Measurements from ENCODE around the gene ZNF277.

GRCh38 chr7:112180223-112180622 lies 26.3 kb upstream of the ZNF277 start:
- TF ChIP-seq, protein P1, sequence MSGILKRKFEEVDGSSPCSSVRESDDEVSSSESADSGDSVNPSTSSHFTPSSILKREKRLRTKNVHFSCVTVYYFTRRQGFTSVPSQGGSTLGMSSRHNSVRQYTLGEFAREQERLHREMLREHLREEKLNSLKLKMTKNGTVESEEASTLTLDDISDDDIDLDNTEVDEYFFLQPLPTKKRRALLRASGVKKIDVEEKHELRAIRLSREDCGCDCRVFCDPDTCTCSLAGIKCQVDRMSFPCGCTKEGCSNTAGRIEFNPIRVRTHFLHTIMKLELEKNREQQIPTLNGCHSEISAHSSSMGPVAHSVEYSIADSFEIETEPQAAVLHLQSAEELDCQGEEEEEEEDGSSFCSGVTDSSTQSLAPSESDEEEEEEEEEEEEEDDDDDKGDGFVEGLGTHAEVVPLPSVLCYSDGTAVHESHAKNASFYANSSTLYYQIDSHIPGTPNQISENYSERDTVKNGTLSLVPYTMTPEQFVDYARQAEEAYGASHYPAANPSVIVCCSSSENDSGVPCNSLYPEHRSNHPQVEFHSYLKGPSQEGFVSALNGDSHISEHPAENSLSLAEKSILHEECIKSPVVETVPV (CRISPR knock-in tag; IDR thresholded peaks at IDR 0.05): no peak
- TF ChIP-seq, protein P2, sequence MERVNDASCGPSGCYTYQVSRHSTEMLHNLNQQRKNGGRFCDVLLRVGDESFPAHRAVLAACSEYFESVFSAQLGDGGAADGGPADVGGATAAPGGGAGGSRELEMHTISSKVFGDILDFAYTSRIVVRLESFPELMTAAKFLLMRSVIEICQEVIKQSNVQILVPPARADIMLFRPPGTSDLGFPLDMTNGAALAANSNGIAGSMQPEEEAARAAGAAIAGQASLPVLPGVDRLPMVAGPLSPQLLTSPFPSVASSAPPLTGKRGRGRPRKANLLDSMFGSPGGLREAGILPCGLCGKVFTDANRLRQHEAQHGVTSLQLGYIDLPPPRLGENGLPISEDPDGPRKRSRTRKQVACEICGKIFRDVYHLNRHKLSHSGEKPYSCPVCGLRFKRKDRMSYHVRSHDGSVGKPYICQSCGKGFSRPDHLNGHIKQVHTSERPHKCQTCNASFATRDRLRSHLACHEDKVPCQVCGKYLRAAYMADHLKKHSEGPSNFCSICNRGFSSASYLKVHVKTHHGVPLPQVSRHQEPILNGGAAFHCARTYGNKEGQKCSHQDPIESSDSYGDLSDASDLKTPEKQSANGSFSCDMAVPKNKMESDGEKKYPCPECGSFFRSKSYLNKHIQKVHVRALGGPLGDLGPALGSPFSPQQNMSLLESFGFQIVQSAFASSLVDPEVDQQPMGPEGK (CRISPR knock-in tag; IDR thresholded peaks at IDR 0.05; ENCODE audit: borderline replicate concordance): no peak
- TF ChIP-seq ZNF565 (CRISPR knock-in tag; conservative IDR thresholded peaks at IDR 0.05; ENCODE audit: low read depth) (no peak), ESRRG (CRISPR knock-in tag; IDR thresholded peaks at IDR 0.05) (no peak), RARB (CRISPR knock-in tag; IDR thresholded peaks at IDR 0.05) (no peak), ZFP3 (CRISPR knock-in tag; IDR thresholded peaks at IDR 0.05) (no peak), SNAI2 (CRISPR knock-in tag; IDR thresholded peaks at IDR 0.05) (no peak), TOX (CRISPR knock-in tag; IDR thresholded peaks at IDR 0.05; ENCODE audit: borderline replicate concordance) (no peak), ZC3H10 (CRISPR knock-in tag; IDR thresholded peaks at IDR 0.05) (no peak), BACH2 (CRISPR knock-in tag; IDR thresholded peaks at IDR 0.05; ENCODE audit: borderline replicate concordance) (no peak)

Measured in SK-N-SH treated with all-trans-retinoic acid at 6 μM for 48 hours (cell line).